BLaER1 (cell line): ENCODE measurements around the gene PSMA7.

Experiments used
- H3K27ac ChIP-seq: shearing (Covaris generic); formaldehyde crosslinking; 2 replicates; pipeline ENCODE4 v1.8.1; 2022
- H3K27me3 ChIP-seq: shearing (Covaris generic); formaldehyde crosslinking; 2 replicates; pipeline ENCODE4 v1.8.1; 2022
- H3K36me3 ChIP-seq: shearing (Covaris generic); formaldehyde crosslinking; 2 replicates; pipeline ENCODE4 v1.8.1; 2022
- H3K4me1 ChIP-seq: shearing (Covaris generic); formaldehyde crosslinking; 2 replicates; pipeline ENCODE4 v1.8.1; 2022
- H3K4me2 ChIP-seq: shearing (Covaris generic); formaldehyde crosslinking; 2 replicates; pipeline ENCODE4 v1.8.1; 2022
- H3K4me3 ChIP-seq: shearing (Covaris generic); formaldehyde crosslinking; 2 replicates; pipeline ENCODE4 v1.8.1; 2022
- H3K9ac ChIP-seq: shearing (Covaris generic); formaldehyde crosslinking; 2 replicates; pipeline ENCODE4 v1.8.1; 2022
- H3K9me3 ChIP-seq: shearing (Covaris generic); formaldehyde crosslinking; 2 replicates; pipeline ENCODE4 v1.8.1; 2022
- H4K20me1 ChIP-seq: shearing (Covaris generic); formaldehyde crosslinking; 2 replicates; pipeline ENCODE4 v1.8.1; 2022
- Cebpa-rat ChIP-seq: shearing (Covaris generic); IDR thresholded peaks from 2 replicates; pipeline ENCODE4 v1.8.1; 2022

Gene PSMA7

DNA sequence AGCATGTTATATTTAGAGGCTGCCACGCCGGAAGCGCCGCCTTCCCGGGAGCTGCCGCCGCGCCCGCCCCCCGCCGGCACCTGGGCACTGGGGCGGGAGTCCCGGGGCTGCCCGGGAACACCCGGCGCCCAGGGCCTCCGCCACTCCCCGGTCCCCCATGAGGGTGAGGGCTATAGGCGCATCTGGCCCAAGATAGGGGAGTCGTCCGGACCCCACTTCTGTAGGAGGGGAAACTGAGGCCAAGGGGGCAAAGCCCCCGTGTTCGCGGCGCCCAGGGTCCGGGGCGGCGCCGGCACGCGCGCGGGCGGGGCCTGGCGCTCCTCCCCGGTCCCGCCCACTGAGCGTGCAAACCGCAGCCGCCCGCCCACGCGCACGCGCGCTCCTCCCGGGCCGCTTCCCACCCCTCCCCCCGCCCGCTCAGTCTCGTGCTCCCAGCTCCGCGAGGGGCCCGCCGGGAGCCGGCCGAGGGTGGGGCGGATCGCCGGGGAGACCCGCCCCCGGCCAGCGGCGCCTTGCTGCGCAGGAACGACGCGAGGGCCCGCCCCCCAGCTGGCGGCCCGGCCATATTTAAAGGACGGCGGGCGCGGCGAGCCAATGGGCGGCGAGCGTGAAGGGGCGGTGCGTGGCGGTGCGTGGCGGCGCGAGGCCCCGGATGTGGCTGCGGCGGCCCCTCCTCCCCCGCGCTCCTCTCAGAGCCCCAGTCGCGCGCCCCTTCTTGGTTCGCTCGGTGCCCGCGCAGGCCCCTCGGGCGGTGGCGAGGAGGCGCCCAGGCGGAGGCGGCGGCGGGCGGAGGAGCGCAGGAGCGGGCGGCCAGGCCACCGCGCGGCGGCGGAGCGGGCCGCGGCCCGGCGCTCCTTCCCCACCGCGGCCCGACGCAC lies 21.2 kb downstream of the PSMA7 start, which contains the start of gene LSM14B:
Gene LSM14B, plus strand, starts transcription at position 700 of the 878 bp plus-strand sequence. CDS start 192 bp downstream, outside the sequence.
- H3K4me3 ChIP-seq = peak within 1 kb of the TSS; percentile 94
- H3K36me3 ChIP-seq = peaks cover 29% of the 10 kb centered on the region
- peak within 1 kb of the TSS; percentile 95 for H3K9ac ChIP-seq
- TF ChIP-seq Cebpa-rat = no peak
- peaks cover 42% of the 10 kb centered on the region for H4K20me1 ChIP-seq
- H3K9me3 ChIP-seq = no peaks in the 10 kb centered on the region
- no peaks in the 10 kb centered on the region for H3K27me3 ChIP-seq
- peaks cover 82% of the 10 kb centered on the region for H3K4me1 ChIP-seq
- H3K4me2 ChIP-seq = peak within 1 kb of the TSS; percentile 99
- H3K27ac ChIP-seq = peak within 1 kb of the TSS; percentile 97

DNA sequence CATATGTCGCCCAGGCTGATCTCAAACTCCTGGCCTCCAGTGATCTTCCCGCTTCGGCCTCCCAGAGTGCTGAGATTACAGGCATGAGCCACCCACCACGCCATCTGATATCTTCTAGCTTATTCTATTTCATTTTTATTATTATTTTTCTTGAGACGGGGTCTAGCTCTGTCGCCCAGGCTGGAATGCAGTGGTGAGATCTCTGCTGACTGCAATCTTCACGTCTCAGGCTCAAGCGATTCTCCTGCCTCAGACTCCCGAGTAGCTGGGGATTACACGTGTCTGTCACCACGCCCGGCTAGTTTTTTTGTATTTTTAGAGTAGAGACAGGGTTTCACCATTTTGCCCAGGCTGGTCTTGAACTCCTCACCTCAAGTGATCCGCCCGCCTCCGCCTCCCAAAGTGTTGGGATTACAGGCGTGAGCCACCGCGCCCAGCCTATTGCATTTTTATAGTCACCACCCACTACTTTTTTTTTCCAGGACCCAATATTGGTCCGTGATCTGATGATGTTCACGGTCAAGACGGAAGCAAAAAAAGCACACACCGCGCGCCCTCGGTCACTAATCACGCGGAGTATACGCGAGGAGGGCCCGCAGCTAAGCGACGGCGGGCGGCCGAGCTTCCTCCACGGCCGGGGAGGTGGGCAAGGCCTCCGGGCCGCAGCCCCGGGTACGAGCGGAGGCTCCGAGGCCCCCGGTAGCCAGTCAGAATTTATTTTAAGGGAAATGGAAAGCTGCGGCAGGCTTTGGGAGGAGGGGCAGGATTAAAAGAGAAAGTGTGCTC lies 22.0 kb downstream of the PSMA7 start:
- Histone ChIP-seq H3K9ac (peak overlapping the region; percentile 90), H3K4me1 (peaks cover 76% of the 10 kb centered on the region), H3K27me3 (no peaks in the 10 kb centered on the region), H3K4me2 (peak overlapping the region; percentile 89), H3K4me3 (peak overlapping the region; percentile 94), H3K9me3 (peaks cover 1% of the 10 kb centered on the region; the same call in 1 of the 2 replicates), H3K27ac (peak overlapping the region; percentile 97), H3K36me3 (peaks cover 21% of the 10 kb centered on the region), H4K20me1 (peaks cover 34% of the 10 kb centered on the region)
- TF ChIP-seq Cebpa-rat = no peak

DNA sequence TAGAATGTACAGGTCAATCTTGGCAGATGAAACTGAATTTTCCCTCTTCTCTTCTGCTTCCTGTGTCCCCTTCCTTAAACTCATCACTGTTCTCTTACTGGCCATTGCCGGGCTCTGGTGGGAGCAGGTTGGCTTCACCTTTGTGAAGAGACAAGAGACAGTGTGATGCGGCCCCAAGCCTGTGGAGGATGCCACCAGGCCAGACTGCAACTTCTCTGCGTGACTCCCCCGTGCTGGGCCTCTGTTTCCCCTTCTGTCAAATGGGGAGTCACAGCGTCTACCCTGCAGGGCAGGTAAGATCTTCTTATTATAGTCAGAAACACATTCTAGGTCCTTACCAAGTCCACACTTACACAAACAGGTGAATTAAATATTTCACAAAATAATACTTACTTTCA lies 22.8 kb downstream of the PSMA7 start:
- peak overlapping the region; percentile 89 for H3K4me2 ChIP-seq
- H3K9me3 ChIP-seq = peaks cover 8% of the 10 kb centered on the region
- H3K27me3 ChIP-seq = no peaks in the 10 kb centered on the region
- H4K20me1 ChIP-seq = peaks cover 26% of the 10 kb centered on the region
- peak overlapping the region; percentile 90; the same call in 1 of the 2 replicates for H3K9ac ChIP-seq
- H3K4me3 ChIP-seq = no peak overlapping the region
- peaks cover 68% of the 10 kb centered on the region for H3K4me1 ChIP-seq
- peak overlapping the region; percentile 97 for H3K27ac ChIP-seq
- H3K36me3 ChIP-seq = peaks cover 12% of the 10 kb centered on the region
- no peak for TF ChIP-seq Cebpa-rat

DNA sequence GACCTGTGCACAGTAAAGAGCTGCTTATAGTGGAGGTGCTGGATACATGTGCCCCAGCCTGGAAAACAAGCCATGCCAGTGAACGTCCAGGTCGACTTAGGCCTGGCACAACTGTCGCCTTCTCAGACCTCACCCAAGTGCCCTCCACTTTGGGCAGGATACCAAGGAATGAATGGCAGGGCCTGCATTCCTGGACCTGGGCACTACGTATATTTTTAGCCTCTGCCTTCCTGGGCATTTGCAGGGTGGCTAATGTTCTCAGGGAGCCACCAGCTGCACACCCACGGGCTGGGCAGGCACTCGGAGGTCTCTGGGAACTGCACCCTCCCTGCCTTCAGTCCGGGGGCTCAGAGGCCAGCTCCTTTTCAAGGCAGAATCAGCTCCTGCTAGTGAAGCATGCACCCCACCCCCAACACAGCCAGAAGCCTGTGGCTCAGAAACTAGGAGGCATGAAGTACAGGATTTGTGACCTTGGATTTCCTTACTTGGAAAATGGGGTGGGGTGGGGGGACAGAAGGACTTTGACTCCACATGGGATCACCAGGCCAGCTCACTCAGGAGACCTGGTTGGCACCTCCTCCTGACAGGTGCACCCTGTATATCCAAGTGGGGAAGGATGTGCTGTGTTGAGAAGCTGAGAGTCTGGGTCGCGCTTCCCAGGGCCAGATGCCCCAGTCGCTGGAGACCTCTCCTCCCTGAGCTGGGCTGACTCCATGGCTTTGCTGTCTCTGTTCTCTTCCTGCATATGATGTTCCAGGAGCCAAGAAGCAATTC lies 23.4 kb downstream of the PSMA7 start:
- Histone ChIP-seq H3K9me3 (peaks cover 13% of the 10 kb centered on the region), H3K4me1 (peaks cover 62% of the 10 kb centered on the region), H3K4me3 (no peak overlapping the region), H3K27me3 (no peaks in the 10 kb centered on the region), H3K27ac (peak overlapping the region; percentile 97), H4K20me1 (peaks cover 20% of the 10 kb centered on the region), H3K4me2 (peak overlapping the region; percentile 89), H3K9ac (0 out of 2 replicates have a peak overlapping the region, but pooled peaks have one; percentile 1), H3K36me3 (peaks cover 7% of the 10 kb centered on the region)
- TF ChIP-seq Cebpa-rat = no peak

- peaks cover 20% of the 10 kb centered on the region for H3K9me3 ChIP-seq
- peaks cover 13% of the 10 kb centered on the region for H4K20me1 ChIP-seq
- peak overlapping the region; percentile 97; the same call in 1 of the 2 replicates for H3K27ac ChIP-seq
- no peak overlapping the region for H3K9ac ChIP-seq
- TF ChIP-seq Cebpa-rat = no peak
- no peaks in the 10 kb centered on the region for H3K27me3 ChIP-seq
- no peak overlapping the region for H3K4me3 ChIP-seq
- H3K4me1 ChIP-seq = peaks cover 56% of the 10 kb centered on the region
- H3K36me3 ChIP-seq = no peaks in the 10 kb centered on the region; the same call in 1 of the 2 replicates
- peak overlapping the region; percentile 61; the same call in 1 of the 2 replicates for H3K4me2 ChIP-seq
Measured at GRCh38 chr20:62119115-62119514, 24.1 kb downstream of the PSMA7 start.

- Histone ChIP-seq H3K27me3 (no peaks in the 10 kb centered on the region), H3K36me3 (no peaks in the 10 kb centered on the region), H3K27ac (peak overlapping the region; percentile 59), H4K20me1 (peaks cover 6% of the 10 kb centered on the region), H3K9ac (peak overlapping the region; percentile 47; the same call in 1 of the 2 replicates), H3K9me3 (peaks cover 27% of the 10 kb centered on the region), H3K4me3 (no peak overlapping the region), H3K4me1 (peaks cover 48% of the 10 kb centered on the region), H3K4me2 (peak overlapping the region; percentile 61)
- TF ChIP-seq Cebpa-rat = no peak
Measured at GRCh38 chr20:62118113-62119043, 24.8 kb downstream of the PSMA7 start.

DNA sequence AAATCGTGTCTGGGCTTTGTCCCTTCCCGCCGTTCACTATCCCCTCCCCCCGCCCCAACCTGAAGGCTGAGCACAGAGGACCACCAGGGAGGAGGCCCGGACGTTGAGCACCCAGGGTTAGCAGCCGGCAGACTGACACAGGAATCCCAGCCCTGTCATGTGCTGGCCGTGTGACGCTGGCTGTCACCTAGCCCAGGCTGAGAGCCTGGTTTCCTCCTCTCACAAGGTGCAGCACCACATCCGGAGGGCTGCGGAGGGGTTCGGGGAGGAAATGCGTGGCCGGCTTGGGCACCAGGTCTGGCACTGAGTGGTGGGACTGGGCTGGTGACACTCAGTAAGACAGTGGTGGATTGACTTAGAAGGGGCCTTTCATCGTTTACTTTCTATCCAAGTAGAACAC lies 25.5 kb downstream of the PSMA7 start:
- Histone ChIP-seq H4K20me1 (no peaks in the 10 kb centered on the region), H3K27ac (peak overlapping the region; percentile 59), H3K4me3 (no peak overlapping the region), H3K9ac (peak overlapping the region; percentile 47; the same call in 1 of the 2 replicates), H3K4me2 (peak overlapping the region; percentile 61), H3K9me3 (peaks cover 35% of the 10 kb centered on the region), H3K27me3 (no peaks in the 10 kb centered on the region), H3K4me1 (peaks cover 47% of the 10 kb centered on the region), H3K36me3 (no peaks in the 10 kb centered on the region)
- TF ChIP-seq Cebpa-rat = no peak

DNA sequence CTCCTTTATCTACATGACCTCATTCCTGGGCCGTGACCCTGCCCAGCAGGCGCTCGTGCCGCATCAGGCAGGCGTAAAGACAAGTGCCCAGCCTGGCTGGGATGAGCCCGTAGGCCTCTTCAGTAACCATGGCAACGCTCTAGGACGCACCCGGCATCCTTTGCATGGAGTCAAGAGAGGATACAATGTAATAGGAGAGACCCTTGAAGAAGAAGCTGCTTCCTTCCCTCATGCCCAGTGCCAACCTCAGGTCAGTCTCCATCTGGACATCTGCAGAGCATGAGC lies 25.9 kb downstream of the PSMA7 start:
- H3K9ac ChIP-seq = no peak overlapping the region
- peak overlapping the region; percentile 59 for H3K27ac ChIP-seq
- no peaks in the 10 kb centered on the region for H3K36me3 ChIP-seq
- H3K4me2 ChIP-seq = peak overlapping the region; percentile 61
- H3K27me3 ChIP-seq = no peaks in the 10 kb centered on the region
- no peak overlapping the region for H3K4me3 ChIP-seq
- no peaks in the 10 kb centered on the region for H4K20me1 ChIP-seq
- no peak for TF ChIP-seq Cebpa-rat
- peaks cover 47% of the 10 kb centered on the region for H3K4me1 ChIP-seq
- H3K9me3 ChIP-seq = peaks cover 38% of the 10 kb centered on the region
